Left lobe of liver (tissue), 2 donors: ENCODE measurements around the gene NOL11. TPM values are rescaled to one million over a fixed set of nuclear protein-coding genes. Genes with fewer than 3 reads are reported as not detected.
"Not testable (repeated sequence)": the region's sequence is repeated elsewhere in the genome, so short reads cannot be mapped to it uniquely, and the experiment has no call there.

Source experiments
- ATAC-seq: fragments of 200-7000 bp; cut with Tn5 transposase; one replicate; pipeline ENCODE4 v1.9.1; 2020; ENCODE audit warnings: mild to moderate bottlenecking, moderate library complexity
- DNase-seq: peaks from one replicate; pipeline ENCODE4 v3.0.0-alpha.2; 2020; ENCODE audit warnings: low spot score
- total RNA-seq: library from RNA; stranded (reverse); gene quantifications from one replicate; pipeline ENCODE4 v1.2.1, GENCODE V29; 2021
- donor health status: DM: no; HTN: no; CAD: no; lungs with moderate emphysema.
- donor health status: DM: no; HTN: yes; CAD: no.

NOL11 gene
- 11.5 TPM for total RNA-seq

DNA sequence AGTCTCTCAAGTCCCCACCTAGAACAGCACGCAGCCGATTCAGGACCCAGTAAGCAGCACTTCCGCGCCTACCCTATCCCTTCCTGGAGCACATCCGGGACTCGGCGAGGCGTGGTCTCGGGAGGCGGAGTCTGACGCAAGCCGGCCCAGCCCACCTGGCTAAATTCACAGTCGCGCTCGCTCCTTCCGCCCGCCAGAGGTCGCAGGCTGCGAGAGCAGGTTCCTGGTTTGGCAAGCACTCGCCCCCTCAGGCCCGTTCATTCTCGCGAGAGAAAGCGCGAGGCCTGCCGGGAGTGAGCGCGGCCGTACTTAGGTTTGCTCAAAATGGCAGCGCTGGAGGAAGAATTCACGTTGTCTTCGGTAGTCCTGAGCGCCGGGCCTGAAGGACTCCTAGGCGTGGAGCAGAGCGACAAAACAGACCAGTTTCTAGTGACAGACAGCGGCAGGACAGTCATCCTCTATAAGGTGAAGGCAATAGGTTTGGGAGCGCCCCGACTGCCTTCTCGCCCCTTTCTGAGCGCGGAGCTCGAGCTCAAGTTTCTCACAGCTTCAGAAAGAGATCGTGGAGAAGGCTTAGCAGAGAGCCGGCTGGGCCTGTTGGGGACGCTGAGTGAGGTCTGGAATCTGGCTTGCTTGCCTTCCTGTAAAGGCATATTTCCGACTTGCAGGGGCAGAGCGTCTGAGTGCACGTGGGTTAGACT lies at the start of gene NOL11:
Gene NOL11 (plus strand): TSS at position 313 of the 701 bp plus-strand sequence. CDS start 12 bp downstream, at position 325.
- ATAC-seq (peak; percentile 98), DNase-seq (peak; percentile 100)

DNA sequence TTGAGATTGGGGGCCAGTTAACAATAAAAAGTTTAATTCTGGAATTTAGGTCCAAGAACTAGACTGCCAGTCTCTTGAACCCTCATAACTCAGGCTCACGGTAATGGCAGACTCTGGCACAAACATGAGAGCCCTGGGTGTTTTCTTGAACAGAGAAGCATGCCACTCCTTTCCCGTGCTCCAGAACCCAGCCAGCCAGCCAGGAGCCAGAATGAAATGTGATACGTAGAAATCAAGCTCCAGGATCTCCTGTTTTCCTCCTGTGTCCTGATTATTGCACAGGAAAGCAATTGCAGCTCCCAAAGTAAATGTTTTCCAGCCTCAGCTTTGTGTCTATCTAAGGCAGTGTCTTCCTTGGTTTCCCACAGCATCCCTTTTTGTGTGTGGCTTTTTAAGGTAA lies 46.2 kb upstream of the NOL11 start:
- ATAC-seq: no peak
- DNase-seq: no peak

DNA sequence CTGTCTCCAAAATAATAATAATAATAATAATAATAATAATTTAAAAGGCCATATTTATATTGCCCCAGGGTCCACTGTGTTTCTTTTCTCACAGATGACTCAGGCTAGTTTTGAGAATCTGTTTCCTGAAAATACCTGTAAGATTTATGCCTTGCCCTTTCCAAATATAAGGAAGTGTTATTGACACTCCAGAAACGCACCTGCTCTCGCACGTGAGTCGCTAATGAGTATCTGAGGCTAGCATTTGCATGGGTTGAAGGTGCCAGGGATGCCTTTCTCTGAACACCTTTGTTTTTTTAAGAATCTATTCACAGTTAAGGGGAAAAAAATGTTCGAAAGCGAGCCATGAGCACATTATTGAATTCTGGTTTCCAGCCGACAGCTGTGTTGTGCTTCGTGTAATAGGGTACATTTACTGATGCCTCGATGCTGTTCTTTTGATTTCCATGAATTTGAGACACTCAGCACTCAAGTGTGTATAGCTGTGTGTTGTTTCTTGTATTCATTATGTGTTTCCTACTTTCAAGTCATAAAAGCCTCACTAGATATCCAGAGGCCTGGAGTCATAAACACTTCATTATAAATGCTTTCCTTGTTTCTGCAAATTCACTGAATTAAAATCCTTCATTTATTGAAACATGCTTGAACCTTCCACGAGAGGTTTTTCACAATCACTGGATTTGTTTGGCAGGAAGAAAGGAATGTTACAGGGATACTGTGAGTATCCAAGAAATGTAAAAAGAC lies 45.0 kb upstream of the NOL11 start:
- DNase-seq (no peak), ATAC-seq (no peak)

DNA sequence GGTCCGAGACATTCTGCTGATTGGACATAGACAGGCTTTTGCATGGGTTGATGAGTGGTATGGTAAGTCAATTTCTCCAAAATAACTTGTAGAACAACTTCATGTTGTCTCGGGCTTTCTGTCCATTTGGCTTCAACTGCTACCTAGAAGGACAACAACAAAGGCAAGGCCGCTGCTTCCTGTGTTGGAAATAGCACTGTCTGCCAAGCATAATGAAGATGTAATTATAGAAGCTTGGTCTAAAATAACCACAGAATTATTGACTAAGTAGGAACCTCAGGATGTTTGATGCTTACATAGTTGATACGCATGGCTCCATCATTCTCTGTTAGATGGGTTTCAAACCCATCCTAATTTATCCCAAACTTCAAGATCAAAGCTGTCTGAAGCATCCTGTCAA lies 42.3 kb upstream of the NOL11 start:
- ATAC-seq (no peak), DNase-seq (no peak)

DNA sequence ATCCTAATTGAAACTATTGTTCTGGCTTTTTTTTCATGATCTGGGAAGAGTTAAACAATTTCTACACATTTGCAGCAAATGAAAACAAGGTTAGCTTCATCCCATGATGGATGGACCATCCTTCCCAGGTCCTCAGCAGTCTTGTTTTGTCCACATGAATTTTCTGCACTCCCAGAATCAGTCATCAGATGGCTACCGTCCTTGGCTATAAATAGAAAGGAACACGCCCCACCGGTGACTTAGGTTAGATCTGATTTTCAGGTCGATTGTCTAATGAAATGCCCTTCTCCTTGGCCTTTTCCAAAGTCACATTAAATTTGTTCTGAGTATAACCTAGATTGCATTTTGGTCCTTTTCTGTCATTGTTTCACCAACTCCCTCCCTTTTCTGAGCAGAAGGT lies 41.4 kb upstream of the NOL11 start:
- ATAC-seq (no peak), DNase-seq (no peak)

DNA sequence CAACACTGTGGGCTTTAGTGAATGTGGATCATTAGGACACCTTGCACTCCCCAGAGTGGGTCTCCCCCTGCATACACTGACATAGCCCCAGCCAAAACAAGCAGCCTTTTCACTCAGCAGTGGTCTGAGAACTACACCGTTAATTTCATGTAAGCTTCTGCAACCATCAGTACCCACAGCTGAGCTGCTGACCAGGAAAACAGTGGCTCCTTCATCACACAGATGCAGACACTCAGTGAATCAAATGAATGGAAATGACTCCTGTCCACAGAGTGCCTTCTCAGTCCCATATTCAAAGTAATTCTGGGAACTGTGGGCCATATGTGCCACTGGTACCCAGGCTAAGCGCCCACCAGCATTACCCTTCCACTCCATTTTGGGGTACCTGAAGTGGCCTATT lies 39.3 kb upstream of the NOL11 start:
- no peak for ATAC-seq
- DNase-seq: no peak

DNA sequence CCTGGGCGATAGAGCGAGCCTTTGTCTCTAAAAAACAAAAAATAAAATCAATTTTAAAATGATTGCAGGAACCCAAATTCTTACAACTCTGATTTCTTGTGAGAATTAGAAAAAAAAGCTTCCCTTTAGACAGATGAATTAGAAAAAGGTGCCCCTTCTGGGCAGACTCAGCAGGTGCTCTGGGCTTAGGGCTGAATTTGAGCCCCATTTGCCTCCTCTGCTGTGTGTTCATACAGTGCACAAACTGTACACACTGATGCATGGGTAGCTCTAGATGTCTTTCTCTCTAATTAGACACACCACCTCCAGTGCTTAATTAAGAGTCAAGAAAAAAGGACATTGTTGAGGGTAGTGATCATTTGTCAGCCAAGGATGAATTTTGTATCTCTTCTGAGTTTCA lies 38.5 kb upstream of the NOL11 start:
- ATAC-seq: no peak
- no peak for DNase-seq

DNA sequence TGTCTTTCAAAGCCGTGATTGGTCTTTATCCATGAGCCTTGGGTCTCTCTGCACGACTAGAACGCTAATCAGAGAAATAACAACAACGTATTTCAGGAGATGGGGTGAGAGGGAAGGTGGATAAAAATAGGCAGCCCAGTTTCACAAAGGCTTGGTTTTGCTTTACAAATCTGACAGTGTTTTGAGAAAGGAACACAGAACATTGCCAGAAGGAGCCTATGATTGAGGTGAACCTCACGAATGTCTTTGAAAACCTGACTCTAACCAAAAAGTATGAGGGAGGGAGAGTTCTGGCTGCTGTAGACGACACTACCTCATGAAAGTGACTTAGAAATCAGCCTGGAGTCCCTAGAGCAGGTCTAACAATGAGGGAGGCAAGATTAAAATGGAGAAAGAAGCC lies 38.0 kb upstream of the NOL11 start:
- ATAC-seq (no peak), DNase-seq (no peak)

DNA sequence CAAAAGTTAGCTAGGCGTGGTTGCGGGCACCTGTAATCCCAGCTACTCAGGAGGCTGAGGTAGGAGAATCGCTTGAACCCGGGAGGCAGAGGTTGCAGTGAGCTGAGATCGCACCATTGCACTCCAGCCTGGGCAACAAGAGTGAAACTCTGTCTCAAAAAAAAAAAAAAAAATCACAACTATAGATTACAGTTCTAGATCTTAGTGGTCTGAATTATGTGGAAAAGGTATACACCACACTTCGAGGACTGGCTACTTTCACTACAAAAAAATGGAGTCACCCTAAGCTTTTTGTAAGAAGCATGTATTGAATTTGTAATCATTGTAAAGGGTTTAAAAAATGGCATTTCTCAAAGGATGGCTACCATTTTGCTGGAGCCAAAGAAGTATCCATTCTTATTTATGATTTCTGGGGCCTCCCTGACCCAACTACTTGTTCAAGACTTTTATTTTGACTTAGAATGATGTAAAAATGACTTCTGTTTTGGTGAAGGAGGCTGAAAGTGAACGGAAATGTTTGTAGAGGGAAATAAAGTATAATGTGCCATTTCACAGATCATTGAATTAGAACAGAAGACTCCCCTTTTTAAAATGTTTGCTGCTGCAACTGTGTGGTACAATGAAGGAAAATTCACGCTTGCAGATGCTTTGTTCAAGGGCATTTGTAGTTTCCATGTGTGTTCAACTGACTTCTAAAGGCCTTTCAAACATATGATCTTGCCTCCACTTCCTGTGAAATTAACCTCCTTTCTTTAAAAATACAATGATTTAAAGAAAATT lies 37.1 kb upstream of the NOL11 start:
- ATAC-seq (no peak), DNase-seq (no peak)

DNA sequence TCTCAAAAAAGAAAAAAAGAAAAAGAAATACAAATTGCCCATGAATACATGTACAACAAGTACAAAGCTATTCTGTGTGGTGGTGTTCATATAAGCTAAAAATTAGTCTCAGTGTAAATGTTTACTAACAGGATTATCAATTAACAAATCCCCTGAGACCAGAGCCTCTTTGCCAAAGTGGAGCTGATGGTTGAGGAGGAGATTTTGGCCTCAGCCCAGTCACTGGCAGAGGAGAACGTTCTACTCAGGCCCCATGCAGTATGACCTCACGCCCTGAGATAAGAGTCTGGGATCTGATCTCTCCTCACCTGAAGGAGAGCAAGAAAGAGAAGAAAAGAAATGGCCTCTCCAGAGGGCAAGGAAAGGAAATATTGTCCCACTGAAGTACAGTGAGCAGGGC lies 35.5 kb upstream of the NOL11 start:
- DNase-seq: peak; percentile 50
- ATAC-seq: peak; percentile 87

DNA sequence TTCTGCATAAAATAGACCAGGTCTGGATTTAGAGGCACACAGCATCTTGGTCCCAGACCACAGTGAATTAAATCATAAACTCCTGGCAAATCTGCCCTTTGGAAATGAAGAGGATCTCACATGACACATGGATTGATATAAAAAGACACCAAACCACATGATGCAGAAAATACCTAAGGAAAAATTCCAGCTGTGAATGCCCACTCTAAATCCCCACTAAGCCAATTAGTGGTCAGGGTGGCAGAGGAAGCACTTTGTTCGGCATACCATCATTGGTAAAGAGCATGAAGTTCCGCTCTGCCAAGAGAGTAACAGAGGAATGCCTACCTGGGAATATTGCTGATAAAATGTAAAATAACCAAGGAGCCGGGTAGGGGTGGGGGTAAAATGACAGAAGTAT lies 32.4 kb upstream of the NOL11 start:
- DNase-seq (no peak), ATAC-seq (no peak)

DNA sequence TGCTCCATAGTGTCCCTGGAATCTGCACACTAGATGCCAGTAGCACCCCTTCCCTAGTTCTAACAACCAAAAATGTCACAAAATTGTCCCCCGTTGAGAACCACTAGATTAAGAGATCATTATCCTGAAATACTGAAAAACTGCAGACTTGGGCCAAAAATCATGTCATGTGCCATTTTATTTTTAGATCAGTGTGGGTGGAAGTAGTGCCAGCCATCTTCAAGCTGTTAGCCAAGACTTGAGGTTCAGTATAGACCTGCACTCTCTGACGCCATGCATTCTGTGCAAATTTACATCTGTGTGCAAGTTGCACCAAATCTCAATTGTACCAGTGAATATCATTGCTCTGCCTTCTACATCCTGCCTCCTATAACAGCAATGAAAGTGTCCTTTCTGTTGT lies 31.5 kb upstream of the NOL11 start:
- no peak for ATAC-seq

DNA sequence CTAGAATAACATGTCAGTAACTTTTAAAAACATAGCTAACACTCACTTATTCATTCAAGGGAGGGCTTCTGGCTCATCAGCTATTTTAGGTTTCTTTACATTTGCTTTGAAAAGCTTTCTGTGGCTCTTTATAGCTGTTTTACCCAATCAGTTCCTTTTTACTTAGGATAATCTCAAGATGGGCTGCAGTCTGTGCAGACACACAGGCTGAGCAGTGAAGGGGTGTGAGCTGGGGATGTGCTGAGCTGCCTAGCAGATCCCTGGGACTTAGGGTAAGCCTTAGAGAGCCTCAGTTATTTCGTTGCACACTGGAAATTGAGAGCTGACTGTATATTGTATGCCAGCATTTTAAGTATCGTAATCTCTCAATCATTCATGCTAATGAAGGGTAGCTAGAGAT lies 30.2 kb upstream of the NOL11 start:
- DNase-seq (no peak), ATAC-seq (no peak)

More for the DNA sequence above, 31.5 kb upstream of the NOL11 start:
- no peak for DNase-seq

DNA sequence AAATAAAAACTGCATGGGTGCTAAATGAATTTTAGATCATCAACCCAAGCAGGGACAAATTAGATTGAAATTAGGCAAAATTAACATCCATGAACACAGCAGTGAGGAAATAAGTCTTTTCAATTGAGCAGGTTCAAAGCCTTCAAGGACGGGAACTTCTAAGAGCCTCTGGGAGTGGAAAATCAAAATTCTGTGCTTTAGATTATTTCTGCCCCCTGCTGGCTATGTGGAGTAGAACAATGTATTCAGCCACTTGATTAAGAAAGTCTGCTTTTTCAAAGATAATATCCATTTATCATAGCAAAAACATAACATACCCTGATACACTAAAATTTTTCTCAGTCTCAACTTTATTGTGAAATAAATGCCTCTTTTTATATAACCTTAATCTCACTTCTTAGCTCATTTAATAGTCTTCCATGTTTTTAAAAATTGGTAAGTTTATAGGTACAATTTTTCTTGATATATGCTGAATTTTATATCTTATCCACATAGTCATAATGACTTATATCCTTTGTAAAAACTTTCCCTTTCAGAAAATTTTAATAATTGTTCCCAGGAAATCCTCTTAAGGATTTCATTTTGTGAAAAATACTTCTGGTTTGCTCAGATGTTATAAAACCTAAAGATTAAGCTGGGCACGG lies 28.1 kb upstream of the NOL11 start:
- DNase-seq: no peak
- peak; percentile 94 for ATAC-seq

DNA sequence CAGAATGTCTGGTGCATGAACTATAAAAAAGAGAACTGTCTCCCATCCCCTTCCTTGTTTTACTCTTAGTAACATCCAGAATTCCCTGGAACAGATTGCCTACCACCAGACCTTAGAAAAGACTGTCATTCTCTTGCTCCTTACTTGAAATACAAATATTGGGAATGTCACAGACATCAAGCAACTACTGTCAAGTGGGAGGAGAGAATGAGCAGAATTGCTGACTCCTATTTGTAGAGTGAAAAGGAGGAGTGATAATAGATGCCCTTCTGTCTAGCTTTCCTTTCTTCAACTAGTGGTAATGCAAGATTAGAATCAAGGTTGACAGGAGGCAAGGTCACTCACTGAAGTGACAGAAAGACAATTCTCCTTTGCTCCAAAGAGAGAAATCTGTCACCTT lies 23.9 kb upstream of the NOL11 start:
- no peak for ATAC-seq
- no peak for DNase-seq

DNA sequence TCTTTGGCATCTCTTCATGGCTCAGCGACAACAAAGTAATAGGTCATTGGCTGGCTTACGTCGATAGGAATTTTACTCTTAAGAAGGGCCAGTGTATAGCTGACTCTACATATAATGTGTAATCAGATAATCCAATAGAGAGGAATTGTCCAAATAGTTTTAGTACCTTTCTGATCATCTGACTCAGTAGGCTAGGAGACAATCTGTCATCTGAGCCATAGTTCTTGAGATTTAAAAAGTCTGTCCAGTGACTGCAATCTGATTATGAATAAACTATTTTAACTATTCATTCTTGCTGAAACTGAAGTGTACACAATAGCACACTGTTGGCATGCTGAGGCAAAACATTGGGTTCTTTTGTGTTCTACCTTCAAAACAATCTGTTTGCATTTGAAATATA lies 21.4 kb upstream of the NOL11 start:
- DNase-seq (no peak), ATAC-seq (no peak)

DNA sequence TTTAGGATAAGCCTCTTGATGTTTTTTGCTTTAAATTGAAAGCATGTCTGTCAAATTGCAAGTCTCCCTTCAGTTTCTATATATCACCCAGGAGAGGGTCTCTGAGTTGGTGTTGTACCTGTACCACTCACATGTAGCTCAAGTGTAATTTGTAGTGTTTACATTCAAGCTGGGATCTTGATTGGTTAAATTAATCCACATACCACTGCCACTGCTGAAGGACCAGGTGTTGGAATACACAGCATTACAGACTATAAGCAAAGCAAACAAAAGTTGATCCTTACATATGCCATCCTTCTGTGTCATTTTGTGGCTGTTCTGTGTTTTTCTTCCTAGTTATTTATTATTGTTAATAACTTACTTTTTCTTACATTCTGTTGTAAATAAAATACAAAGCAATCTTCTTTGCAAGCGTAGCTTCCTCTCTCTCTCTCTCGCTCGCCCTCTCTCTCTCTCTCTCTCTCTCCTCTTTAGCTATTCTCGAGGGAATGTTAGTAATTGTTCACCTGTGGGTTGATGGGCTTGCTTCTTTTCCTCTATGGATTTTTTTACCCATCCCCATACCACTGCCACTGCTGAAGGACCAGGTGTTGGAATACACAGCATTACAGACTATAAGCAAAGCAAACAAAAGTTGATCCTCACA lies 20.8 kb upstream of the NOL11 start:
- DNase-seq (no peak), ATAC-seq (no peak)

DNA sequence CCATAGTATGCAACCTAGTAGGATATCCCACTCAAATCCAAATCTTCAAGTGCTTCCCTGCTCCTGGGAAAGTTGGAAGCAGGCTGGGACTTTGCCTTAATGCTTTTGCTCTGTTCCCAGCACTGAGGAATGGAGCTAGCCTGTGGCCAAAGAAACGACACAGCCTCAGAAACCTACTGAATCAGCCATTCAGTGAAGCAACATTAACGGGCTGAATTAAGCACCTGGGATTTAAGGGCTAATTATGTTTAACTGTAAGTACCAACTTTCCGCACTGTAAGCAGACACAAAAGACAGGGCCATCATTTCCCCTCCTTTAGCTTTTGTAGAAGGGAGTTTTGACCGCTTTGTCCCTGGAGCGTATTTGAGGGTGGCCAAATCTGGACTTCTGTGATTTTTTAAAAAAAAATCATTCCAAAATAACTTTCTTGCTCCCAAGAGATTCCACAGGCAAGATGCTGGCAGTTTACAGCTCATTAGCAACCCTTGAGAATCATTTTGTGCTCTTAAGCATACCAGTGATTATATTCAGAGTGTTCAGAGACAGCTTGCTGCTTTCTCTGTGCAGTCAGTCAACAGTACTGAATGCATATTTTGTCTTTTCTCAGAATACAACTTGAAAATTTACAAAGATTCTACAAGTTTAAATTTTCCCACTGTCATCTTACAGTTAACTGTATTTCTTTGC lies 17.6 kb upstream of the NOL11 start:
- DNase-seq (no peak), ATAC-seq (no peak)

DNA sequence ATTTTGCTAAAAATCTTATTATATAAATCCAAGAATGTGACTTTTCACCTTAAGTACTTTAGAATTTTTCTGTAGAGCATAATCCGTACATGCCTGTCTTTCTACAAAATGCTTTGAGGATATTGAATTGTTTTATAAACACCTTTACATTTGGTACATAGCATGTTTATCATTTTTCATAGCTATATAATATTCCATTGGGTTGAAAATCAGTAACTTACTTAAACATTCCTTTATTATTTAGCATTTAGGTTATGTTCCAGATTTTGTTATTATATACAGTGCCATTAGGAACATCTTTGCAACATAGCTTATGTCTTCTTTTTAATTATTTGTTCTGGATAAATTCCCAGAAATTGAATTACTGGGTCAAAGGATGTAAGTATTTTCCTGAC lies 17.0 kb upstream of the NOL11 start:
- ATAC-seq (no peak), DNase-seq (no peak)

DNA sequence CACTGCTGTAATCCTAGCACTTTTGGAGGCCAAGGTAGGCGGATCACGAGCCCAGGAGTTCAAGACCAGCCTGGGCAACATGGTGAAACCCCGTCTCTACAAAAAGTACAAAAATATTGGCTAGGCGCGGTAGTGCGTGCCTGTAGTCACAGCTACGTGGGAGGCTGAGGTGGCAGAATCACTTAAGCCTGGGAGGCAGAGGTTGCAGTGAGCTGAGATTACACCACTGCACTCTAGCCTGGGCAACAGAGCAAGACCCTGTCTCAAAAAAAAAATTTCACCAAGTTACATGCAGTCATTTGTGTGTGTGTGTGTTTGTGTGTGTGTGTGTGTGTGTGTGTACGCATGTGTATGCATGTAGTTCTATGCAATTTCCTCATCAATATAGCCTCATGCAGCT lies 14.9 kb upstream of the NOL11 start:
- not testable (repeated sequence) for ATAC-seq, DNase-seq
